ENCODE data around the gene CDH4.

DNA sequence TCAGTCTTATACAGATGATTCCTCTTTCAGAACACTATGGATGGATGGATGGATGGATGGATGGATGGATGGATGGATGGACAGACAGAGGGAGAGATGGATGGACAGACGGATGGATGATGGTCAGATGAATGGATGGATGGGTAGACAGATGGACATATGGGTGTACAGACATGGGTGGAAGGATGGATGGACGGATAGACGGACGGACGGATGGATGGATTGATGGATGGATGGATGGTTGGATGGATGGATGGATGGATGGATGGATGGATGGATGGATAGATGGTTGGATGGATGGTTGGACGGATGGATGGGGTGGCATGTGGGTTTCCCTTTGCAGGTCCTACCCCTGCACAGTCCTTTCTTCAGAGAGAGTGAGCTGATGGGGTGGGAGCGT lies 320.7 kb downstream of the CDH4 start:
- TF ChIP-seq, protein P1, sequence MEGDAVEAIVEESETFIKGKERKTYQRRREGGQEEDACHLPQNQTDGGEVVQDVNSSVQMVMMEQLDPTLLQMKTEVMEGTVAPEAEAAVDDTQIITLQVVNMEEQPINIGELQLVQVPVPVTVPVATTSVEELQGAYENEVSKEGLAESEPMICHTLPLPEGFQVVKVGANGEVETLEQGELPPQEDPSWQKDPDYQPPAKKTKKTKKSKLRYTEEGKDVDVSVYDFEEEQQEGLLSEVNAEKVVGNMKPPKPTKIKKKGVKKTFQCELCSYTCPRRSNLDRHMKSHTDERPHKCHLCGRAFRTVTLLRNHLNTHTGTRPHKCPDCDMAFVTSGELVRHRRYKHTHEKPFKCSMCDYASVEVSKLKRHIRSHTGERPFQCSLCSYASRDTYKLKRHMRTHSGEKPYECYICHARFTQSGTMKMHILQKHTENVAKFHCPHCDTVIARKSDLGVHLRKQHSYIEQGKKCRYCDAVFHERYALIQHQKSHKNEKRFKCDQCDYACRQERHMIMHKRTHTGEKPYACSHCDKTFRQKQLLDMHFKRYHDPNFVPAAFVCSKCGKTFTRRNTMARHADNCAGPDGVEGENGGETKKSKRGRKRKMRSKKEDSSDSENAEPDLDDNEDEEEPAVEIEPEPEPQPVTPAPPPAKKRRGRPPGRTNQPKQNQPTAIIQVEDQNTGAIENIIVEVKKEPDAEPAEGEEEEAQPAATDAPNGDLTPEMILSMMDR (IDR thresholded peaks at IDR 0.05; ENCODE audit: insufficient read depth, low read depth, low read length) = no peak
- TF ChIP-seq EZH2 (IDR thresholded peaks at IDR 0.05; ENCODE audit: insufficient read depth, low read length) = no peak

Data from astrocyte (in vitro differentiated cells and primary cell).